A549 (cell line): Measurements from ENCODE around the gene CXorf49B.
"Not testable (repeated sequence)": the region's sequence is repeated elsewhere in the genome, so short reads cannot be mapped to it uniquely, and the experiment has no call there.

Experiments used
- BHLHE40 ChIP-seq: IDR thresholded peaks from 2 replicates; pipeline ENCODE4 v1.6.1; 2012; ENCODE audit warnings: low read depth, low read length, inconsistent platforms
- CTCF ChIP-seq: fragments of >200 bp; sonication (Bioruptor Twin); formaldehyde crosslinking; IDR thresholded peaks from 3 replicates; pipeline ENCODE4 v1.5.1; 2016
- JUNB ChIP-seq: fragments of >200 bp; sonication (Bioruptor Twin); formaldehyde crosslinking; IDR thresholded peaks from 2 replicates; pipeline ENCODE4 v1.6.1; 2016
- KDM5A ChIP-seq: fragments of 200-600 bp; sonication (generic); IDR thresholded peaks from 2 replicates; pipeline ENCODE4 v1.6.1; 2016; ENCODE audit warnings: antibody characterized with exemption, mild to moderate bottlenecking
- POLR2A ChIP-seq: IDR thresholded peaks from 2 replicates; pipeline ENCODE4 v1.6.1; 2012; ENCODE audit warnings: mild to moderate bottlenecking, low read length
- REST ChIP-seq: fragments of 200-600 bp; sonication (generic); IDR thresholded peaks from 2 replicates; pipeline ENCODE4 v1.6.1; 2016; ENCODE audit warnings: antibody characterized with exemption, mild to moderate bottlenecking, moderate library complexity
- USF2 ChIP-seq: fragments of 450-650 bp; IDR thresholded peaks from 2 replicates; pipeline ENCODE4 v1.6.1; 2014; ENCODE audit warnings: antibody characterized with exemption
- ZFP36 ChIP-seq: fragments of 450-650 bp; IDR thresholded peaks from 2 replicates; pipeline ENCODE4 v1.6.1; 2014; ENCODE audit warnings: borderline replicate concordance; ENCODE audit not compliant: partially characterized antibody

GRCh38 chrX:71715551-71715950, 47.6 kb upstream of the CXorf49B start:
- TF ChIP-seq CTCF, ZFP36, BHLHE40, POLR2A, KDM5A, JUNB, USF2, REST: not testable (repeated sequence)
